H54 (cell line): ENCODE results near the gene MAST2.

Experiments
- DNase-seq: peaks from one replicate; pipeline ENCODE4 v3.0.0; 2011; ENCODE audit warnings: low spot score, mixed read lengths; ENCODE audit not compliant: insufficient read length
- FAIRE-seq: peaks from 3 replicates; lab custom pipeline; 2011; peaks lifted over from hg19 to GRCh38; lab: Jason Lieb, UNC
- POLR2A ChIP-seq: IDR thresholded peaks from 2 replicates; pipeline ENCODE4 v1.6.1; 2011; ENCODE audit warnings: low read depth, mild to moderate bottlenecking, low read length

The MAST2 gene

DNA sequence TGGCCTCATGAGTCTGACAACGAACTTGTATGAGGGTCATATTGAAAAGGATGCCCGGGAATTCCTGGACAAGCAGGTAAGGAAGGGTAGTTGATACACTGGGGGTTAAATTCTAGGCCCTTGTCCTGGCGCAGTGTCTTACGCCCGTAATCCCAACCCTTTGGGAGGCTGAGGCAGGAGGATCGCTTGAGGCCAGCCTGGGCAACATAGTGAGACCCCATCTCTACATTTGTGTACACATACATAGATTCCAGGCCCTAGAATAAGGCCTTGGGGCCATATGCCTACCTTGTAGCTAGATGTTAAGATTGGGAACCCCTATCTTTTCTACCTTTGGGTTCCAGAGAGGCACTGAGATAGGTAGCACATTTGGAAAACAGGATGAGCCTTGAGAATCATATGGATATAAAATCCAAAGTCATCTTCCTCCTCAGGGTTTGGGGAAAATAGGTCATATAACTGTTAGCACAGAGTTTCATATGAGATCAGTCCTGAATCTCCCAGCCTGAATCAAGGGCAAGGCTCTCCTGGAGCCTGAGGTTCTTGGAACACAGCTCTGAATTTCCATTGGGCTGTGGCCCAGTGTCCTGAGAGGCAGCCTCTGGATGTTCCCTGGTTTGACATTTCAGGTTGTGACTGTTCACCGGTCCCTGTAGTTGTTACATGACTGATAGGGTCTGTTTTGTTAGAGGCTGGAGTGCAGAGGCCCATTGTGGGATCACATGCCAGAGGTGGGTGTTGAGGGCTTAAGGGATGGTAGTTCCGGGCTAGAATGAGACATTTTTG lies 224.6 kb downstream of the MAST2 start:
- DNase-seq: no peak
- no peak for TF ChIP-seq POLR2A

DNA sequence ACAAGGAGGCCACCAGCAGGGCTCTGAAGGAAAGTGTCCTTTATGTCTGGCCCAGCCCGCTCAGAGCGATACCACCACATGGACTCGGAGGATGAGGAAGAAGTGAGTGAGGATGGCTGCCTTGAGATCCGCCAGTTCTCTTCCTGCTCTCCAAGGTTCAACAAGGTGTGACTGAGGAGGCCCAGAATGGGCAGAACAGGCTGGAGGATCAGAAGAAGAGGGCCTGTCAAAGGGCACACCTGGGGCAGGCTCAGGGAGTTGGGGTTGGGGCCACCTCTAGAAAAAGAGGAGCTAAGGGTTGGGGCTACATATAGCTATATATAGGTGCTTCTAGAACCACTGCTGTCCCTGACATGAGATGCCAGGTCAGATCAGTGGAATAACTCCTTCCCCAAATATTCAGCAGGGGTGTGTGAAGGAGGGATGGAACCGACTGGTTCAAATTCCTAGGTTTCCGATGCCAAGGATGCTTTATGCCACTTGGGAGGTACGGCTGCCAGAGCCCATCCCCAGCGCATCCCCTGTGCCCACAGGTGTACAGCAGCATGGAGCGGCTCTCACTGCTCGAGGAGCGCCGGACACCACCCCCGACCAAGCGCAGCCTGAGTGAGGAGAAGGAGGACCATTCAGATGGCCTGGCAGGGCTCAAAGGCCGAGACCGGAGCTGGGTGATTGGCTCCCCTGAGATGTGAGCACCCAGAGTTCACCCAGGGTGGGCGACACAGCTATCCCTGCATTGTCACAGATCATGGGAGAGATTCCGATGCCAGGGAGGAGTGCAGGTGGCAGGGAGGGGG lies 226.9 kb downstream of the MAST2 start:
- FAIRE-seq: no peak
- TF ChIP-seq POLR2A: no peak
- no peak for DNase-seq

More for the DNA sequence above, 224.6 kb downstream of the MAST2 start:
- FAIRE-seq: no peak

DNA sequence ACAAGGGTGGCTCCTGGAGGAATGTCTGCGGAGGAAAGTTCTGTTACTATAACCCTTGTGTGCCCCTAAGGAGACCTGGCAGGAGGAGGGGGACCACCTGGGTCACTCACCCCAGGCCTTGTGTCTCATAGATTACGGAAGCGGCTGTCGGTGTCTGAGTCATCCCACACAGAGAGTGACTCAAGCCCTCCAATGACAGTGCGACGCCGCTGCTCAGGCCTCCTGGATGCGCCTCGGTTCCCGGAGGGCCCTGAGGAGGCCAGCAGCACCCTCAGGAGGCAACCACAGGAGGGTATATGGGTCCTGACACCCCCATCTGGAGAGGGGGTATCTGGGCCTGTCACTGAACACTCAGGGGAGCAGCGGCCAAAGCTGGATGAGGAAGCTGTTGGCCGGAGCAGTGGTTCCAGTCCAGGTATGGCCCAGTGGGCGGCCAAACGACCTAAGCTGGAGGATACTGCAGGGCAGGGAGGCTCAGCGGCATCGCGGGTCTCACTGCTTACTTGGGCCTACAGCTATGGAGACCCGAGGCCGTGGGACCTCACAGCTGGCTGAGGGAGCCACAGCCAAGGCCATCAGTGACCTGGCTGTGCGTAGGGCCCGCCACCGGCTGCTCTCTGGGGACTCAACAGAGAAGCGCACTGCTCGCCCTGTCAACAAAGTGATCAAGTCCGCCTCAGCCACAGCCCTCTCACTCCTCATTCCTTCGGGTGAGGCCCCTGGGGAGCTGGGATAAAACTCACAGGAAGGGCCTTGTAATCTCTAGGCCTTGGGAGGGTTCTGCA lies 227.7 kb downstream of the MAST2 start:
- no peak for DNase-seq
- FAIRE-seq: no peak
- no peak for TF ChIP-seq POLR2A

DNA sequence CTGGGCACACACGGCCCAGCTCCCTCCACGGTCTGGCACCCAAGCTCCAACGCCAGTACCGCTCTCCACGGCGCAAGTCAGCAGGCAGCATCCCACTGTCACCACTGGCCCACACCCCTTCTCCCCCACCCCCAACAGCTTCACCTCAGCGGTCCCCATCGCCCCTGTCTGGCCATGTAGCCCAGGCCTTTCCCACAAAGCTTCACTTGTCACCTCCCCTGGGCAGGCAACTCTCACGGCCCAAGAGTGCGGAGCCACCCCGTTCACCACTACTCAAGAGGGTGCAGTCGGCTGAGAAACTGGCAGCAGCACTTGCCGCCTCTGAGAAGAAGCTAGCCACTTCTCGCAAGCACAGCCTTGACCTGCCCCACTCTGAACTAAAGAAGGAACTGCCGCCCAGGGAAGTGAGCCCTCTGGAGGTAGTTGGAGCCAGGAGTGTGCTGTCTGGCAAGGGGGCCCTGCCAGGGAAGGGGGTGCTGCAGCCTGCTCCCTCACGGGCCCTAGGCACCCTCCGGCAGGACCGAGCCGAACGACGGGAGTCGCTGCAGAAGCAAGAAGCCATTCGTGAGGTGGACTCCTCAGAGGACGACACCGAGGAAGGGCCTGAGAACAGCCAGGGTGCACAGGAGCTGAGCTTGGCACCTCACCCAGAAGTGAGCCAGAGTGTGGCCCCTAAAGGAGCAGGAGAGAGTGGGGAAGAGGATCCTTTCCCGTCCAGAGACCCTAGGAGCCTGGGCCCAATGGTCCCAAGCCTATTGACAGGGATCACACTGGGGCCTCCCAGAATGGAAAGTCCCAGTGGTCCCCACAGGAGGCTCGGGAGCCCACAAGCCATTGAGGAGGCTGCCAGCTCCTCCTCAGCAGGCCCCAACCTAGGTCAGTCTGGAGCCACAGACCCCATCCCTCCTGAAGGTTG lies 231.4 kb downstream of the MAST2 start:
- no peak for TF ChIP-seq POLR2A

DNA sequence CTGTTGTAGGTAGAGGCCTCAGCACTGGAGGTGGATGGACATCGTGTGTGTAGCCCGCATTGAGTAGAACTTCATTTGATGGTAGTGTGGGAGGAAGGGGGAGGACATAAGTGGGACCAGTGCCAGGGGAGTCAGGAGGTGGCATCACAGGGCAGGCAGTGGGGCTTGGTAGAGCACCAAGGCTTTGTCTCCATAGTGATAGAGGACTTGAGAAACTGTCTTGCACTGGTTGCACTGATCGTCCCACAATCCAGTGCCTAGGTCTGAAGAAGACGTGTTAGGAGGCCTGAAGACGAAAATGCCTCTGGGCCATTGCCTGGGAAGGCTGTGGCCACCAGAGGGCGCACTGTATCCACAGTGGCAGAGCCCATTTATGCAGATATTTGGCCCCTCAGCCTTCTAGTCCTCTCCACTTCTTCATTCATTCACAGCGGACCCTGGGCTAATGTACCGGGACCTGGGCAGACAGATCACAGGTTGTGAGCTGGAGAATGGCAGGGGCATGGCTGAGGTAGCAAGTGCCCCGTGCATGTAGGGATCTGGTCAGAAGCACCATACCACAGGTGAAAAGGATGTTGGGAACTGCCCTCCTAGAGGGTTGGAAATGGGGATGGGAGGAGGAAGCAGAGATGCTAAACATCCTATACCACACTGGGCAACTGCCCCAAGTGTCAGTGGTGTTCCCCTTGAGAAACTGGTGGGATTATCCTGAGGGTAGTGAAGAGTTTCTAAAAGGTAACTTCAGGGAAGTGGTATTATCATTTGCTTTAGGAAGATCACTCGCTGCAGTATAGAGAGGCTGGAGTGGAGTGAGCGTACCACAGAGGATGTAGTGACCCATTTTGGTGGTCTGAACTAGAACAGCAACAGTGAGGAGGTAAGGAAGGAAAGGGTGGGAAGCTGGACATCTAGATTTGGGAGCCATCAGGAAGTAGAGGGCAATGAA lies 233.8 kb downstream of the MAST2 start:
- DNase-seq (peak; percentile 70), FAIRE-seq (peak; percentile 38)
- TF ChIP-seq POLR2A: no peak

More for the DNA sequence above, 231.4 kb downstream of the MAST2 start:
- FAIRE-seq: no peak
- no peak for DNase-seq

DNA sequence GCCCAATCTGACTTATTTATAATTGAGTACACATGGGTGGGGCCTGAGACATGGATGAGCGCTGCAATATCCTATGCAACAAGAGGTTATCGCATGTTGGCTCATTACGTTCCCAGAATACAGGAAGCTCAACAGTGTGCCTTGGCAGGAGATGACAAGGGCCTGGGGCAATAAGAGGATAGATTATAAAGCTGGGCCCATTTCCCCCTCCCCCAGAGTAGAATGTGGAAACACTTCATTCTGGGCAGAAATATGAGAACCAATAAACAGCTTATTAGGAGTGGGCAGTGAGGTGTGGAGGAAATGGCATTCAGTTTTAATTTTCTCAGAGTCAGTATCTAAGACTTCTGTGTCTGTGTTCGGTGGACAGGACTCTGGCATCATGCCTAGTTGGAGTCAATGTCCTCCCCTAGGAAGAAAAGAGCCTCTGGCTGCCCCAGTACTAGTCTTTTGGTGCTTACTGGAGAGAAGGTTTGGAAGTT lies 236.2 kb downstream of the MAST2 start:
- no peak for DNase-seq
- no peak for FAIRE-seq
- no peak for TF ChIP-seq POLR2A

DNA sequence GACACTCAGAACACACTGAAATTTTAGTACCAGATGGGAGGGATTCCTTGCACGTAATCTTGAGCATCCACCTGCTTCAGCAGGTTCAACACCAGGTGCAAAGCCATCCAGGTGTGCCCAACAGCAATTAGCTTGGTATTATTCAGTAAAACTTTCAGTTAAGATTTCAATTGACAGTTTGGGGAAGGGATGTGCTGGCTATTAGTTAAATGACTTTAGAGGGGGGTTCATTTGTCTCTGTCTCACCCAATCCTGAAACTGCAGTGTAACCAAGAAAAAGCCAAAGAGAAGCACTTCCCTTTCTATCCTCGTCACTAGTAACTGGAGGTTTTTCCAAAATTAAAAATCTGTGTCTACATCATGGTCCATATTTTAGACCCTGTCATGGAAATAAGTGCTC lies 238.1 kb downstream of the MAST2 start:
- DNase-seq (no peak), FAIRE-seq (no peak)
- no peak for TF ChIP-seq POLR2A

DNA sequence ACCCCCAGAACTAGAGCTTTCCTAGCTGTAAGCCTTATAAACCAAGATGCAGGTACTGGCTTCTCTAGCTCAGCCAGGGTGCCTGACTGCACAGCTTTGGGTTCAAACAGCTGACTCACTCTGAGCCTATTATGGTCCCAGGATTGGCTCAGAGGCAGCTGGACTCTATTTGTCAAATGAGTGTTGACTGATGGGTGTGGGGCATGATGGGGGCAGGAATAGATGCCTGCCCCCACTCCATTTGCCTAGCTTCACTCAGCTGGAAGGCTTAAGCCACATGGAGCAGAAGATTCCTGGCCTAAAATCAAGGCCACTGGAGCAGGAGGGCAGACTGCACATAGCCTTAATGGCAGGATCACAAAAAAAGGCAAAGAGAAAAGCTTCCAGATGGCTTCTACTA lies 238.6 kb downstream of the MAST2 start:
- TF ChIP-seq POLR2A: no peak
- FAIRE-seq (no peak), DNase-seq (no peak)

DNA sequence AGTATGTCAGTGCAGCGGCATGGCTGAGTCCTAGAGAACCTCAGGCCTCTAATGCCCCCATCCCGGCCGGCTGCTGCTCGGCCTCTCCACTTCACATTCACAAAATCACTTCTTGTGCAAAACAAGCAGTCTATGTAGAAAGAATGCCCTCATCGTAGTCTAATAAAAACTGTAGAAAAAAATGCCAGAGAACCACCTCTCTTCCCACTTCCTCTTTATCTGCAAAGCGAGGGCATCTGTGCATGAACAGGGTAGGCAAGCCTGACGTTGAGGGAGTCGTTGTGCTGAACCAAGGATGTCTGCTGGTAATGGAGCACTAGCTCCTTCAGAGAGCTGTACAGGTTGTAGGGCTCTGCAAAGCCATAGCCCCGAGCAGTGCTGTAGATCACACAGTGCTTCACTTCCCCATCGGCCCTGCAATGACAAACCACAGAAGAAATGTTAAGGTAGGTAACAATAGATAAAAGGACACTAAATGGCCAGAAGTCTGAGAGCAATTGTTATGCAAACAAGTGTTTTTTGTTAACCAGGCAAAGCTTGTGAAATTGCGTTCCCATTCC lies 240.1 kb downstream of the MAST2 start:
- DNase-seq (no peak), FAIRE-seq (no peak)
- no peak for TF ChIP-seq POLR2A

DNA sequence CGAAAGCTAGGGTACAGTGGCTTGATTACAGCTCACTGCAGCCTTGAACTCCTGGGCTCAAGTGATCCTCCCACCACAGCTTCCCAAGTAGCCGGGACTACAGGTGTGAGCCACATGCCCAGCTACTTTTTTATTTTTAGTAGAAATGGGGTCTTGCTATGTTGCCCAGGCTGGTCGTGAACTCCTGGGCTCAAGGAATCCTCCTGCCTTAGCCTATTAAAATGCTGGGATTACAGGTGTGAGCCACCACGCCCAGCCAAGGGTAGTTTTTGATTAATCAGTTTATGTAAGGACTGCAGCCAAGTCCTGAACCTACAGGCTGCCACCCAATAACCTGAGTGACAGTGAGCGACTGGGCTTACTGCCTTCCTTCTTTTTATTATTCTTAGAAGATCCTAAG lies 240.7 kb downstream of the MAST2 start:
- no peak for DNase-seq
- no peak for FAIRE-seq
- no peak for TF ChIP-seq POLR2A

DNA sequence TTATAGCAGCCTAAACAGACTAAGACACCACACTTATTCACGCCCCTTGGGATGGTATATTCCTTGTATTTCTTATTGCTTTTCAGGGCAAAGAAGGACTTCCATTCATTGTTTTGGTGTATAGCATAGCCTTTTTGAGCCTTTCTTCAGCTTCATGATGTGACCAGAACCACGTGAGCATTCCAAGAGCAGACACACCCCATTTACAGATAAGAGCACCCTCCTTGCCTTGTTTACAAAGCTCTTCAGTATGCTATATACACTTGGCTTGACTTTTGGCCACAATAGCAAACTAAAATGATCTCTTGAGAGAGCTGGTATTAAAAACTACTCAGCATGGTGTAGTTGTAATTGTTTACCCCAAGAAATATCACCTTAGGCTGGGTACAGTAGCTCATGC lies 250.3 kb downstream of the MAST2 start:
- no peak for TF ChIP-seq POLR2A
- DNase-seq (no peak), FAIRE-seq (no peak)
